Epidermal melanocyte (primary cell): ENCODE measurements around the gene GPATCH3.
A peak's percentile ranks its signal among the peaks of the same experiment; 100 is the strongest.
"Not testable (repeated sequence)": the region's sequence is repeated elsewhere in the genome, so short reads cannot be mapped to it uniquely, and the experiment has no call there.

Experiments
- DNase-seq: peaks from one replicate; pipeline ENCODE4 v3.0.0; 2011; ENCODE audit warnings: low spot score; ENCODE audit not compliant: insufficient read length

The GPATCH3 gene

DNA sequence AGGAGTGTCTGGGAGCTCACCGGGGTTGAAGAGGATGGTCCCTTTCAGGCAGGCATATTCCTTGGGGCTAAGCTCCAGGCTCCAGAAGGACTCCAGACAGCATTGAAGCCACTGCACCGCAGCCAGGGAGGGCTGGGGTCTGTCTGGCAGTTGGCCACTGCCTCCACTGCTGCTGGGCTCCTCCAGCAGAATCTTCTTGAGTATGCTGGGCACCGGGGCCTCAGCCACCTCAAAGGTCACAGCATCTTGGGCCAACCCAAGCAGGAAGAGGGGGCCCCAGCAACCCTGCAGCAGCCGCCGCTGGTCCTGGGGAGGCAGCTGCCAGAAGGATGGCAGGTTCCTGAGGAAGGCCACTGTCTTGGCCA, 13.1 kb upstream of the GPATCH3 start:
- DNase-seq, result no peak

GRCh38 chr1:26912147-26912490, 11.9 kb upstream of the GPATCH3 start:
- no peak for DNase-seq

- DNase-seq, result no peak
Observed at GRCh38 chr1:26911399-26912146, 11.3 kb upstream of the GPATCH3 start.

GRCh38 chr1:26910343-26911160, 10.3 kb upstream of the GPATCH3 start:
- DNase-seq, result no peak

GRCh38 chr1:26909951-26910342, 9.7 kb upstream of the GPATCH3 start:
- DNase-seq, result no peak

- DNase-seq, result peak; percentile 20
Observed at GRCh38 chr1:26907071-26907917, 7.0 kb upstream of the GPATCH3 start.

DNA sequence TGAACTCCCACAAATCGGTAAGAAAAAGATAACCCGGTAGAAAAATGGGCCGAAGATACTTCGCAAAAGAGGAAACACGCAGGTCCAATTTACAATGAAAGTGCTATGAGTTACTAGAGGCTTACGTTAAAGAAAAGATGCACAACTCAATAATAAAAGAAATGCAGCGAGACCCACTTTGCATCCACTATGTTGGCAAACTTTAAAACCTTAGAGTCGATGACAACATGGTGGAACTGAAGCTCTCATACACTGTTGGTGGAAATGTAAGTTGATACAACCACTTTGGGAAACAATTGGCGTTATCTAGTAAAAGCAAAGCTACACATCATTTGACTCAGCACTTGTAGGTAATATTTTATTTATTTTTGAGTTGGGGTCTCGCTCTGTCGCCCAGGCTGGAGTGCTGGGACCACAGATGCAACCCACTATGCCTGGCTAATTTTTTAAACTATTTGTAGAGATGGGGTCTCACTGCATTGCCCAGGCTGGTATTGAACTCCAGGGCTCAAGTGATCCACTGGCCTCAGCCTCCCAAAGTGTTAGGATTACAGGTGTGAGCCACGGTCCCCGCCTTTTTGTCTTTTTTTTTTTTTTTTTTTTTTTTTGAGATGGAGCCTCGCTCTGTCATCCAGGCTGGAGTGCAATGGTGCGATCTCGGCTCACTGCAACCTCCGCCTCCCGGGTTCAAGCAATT, 696 bp upstream of the GPATCH3 start:
- DNase-seq, result no peak

DNA sequence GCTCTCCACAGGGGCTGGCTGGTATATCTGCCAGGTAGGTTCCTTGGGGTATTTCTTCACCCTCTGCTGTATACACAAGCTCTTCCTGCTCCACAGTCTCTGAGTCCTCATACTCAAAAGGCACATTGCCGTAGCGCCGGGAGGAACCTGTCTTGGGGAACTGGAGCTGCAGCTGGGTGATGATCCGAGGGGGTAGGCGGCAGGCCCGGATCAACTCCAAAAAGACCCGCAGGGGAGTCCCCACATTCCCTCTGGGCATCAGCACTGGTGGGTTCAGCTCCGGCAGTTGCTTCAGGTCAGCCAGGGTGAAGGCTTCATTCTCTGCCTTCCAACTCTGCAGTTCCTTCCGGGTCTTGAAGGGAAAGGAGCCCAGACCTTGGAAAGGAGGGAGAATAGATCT, 2.9 kb downstream of the GPATCH3 start:
- no peak for DNase-seq

- no peak for DNase-seq
Observed at GRCh38 chr1:26894263-26894662, 6.0 kb downstream of the GPATCH3 start.

DNA sequence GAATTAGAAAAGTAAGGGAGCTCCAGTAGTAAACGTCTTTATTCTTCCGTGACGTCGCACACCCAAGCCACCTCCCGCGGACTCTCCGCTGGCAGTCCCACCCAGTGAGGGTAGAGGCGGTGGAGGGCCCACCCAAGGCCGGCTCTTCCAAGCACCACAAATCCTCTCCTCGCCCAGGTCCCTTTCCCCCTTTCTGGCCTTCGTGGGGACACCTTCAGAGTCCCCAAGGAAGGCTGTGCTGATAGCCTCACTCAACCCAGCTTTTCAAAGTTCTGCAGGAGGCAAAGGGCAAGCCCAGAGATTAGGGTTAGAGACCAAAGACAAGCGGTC, 9.8 kb downstream of the GPATCH3 start:
- DNase-seq, result no peak

DNA sequence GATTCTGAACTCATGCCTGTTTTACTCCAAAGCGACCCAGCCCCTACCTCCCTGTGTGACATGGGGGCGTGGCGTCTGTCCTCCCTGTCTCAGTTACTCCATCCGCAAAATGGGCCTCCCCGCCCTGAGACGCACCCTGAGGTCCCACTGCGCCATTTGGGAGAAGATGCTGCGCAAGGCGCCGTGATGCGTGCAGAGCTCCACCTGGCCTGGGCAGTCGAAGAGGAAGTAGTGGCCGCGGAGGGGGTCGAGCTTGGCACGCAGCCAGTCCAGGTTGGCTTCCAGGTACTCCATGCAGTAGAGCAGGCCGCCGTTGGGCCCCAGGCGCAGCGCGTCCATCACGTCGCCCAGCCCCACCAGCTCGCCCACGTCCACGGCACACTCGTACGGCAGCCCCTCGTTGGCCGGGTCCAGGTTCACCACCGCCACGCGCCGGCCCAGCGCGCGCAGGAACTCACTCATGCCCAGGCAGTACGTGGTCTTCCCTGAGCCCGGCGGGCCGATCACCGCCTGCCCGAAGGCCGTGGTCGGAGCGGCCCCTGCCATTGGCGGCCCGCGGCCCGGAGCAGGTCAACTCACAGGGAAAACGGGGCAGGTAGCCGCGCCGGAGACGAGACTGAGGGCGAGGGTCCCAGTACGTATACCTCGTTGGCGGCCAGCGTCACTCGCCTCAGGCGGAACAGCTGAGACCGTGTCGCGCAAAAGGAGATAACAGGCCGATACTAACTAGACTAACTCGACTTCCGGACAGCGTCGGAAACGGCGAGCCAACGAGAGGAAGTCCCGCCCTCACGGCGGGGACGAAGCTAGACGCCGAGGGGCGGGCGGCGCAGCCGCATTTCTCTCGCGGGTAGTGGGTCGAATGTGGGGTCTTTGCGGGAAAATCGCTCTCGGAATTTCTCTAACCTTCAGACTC, 10.5 kb downstream of the GPATCH3 start, which contains the start of gene GPN2:
GPN2 (minus strand) TSS at position 733 of the 916 bp plus-strand sequence; CDS start at position 546, 187 bp downstream.
- peak; percentile 83 for DNase-seq

- no peak for DNase-seq
Observed at GRCh38 chr1:26888231-26888630, 12.0 kb downstream of the GPATCH3 start.

DNA sequence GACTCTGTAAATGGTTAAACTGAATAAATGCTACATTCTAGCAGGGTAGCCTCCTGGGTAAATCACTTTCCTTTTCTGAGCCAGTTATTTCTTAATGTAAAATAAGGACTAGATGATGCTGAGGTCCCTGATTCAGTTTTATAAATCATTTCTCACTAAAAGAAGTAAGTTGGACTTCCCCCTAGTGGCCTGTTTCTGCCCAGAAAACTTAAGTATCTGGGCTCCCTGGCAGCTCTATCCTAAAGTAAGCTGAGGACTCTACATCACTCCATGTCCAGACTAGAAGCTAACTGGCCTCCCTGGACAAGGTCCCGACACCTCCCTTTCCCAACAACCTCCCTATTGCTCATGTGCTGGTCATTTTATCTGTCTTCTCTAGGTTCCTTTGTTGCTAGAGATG, 13.1 kb downstream of the GPATCH3 start:
- no peak for DNase-seq

DNA sequence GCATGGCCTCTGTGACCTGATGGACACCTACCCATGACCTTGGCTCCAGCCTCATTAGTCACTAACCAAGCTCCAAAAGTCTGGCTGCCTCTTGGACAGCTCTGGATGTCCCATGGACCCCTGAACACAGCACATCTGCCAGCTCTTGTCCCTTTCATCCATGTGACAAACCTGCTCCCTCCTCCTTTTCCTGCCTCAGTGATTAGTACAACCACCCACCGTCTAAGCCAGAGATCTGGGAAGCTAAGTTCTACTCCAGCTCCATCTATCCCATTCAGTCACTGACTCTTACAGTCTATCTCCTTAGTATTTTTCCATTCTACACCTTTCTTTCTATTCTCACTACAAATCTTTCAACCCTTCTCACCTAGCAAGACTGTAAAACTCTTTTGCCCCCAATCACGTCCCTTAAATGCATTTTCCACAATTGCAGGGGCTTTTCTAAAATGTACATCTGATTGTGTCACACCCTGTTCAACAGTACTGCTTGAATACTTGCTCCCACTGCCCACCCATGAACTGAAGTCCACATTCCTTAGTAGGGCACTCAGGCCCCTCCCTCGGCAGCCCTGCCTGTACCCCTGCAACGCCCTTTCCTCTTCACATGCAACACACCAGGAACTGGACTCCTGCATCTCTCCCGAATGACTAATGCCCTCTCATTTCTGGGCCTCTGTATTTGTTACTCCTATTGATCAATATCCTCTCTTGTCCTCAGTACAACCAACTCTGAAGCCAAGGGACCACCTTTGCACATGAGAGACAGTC, 17.4 kb downstream of the GPATCH3 start:
- no peak for DNase-seq

DNA sequence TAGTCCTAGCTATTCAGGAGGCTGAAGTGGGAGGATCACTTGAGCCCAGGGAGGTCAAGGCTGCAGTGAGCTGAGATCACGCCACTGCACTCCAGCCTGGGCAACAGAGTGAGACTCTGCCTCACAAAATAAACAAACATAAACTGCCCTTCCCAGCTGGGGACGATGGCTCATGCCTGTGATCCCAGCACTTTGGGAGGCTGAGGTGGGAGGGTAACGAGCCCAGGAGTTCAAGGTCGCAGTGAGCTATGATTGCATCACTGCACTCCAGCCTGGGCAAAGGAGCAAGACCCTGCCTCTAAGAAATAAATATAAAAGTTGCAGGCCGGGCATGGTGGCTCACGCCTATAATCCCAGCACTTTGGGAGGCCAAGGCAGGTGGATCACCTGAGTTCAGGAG, 18.7 kb downstream of the GPATCH3 start:
- not testable (repeated sequence) for DNase-seq

GRCh38 chr1:26879793-26880192, 20.5 kb downstream of the GPATCH3 start:
- no peak for DNase-seq

- no peak for DNase-seq
Observed at GRCh38 chr1:26877326-26877725, 22.9 kb downstream of the GPATCH3 start.

- no peak for DNase-seq
Observed at GRCh38 chr1:26874896-26875295, 25.4 kb downstream of the GPATCH3 start.

DNA sequence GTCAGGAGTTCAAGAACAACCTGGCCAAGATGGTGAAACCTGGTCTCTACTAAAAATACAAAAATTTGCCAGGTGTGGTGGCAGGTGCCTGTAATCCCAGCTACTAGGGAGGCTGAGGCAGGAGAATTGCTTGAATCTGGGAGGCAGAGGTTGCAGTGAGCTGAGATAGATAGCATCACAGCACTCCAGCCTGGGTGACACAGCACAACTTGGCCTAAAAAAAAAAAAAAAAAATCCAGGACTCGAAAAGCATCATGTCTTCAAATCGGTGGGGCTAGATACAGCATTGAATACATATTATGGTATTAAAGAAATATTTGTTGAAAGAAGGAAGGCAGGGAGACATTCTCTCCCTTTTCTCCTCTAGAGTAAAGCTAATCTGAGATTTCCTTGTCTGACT, 27.2 kb downstream of the GPATCH3 start:
- not testable (repeated sequence) for DNase-seq
